Hepatic stellate cell (primary cell): Measurements from ENCODE around the gene CKS1B.

Experiments
- DNase-seq: peaks from one replicate; pipeline ENCODE4 v3.0.0; 2011; ENCODE audit warnings: low spot score

Gene CKS1B

DNA sequence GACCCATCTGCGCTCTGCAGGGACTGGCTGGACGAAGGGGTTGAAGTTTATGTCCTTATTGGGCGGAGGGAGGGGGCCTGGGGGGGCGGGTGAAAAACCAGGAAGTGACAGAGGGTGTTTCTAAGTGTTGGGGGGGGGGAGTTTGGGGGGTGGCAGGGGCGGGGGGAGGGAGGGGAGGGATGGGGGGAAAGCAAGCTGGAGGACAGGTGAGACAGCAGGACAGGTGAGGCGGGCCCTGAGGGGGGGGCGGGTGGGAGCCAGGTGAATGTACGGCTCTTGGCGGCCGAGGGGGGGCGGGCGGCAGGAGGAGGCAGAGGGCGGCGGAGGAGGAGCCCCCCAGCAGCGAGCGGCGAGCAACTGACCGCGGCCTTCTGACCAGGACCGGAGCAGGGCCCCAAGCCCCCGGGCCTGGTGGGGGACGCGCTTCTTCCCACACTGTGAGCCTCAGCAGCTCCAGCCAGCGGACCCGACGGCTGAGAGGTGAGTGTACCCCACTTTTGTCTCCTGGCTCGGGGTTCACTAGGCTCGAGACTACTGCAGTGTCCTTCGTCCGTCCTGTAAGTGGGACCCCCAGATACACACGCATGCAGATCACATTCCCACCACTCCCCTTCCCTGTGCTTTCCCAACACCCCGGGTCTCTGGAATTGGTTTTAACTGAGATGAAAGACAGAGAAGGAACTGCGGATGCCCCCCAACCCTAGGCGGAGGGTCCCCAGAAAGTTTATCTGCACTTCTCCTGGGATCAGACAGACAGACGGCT, 28.2 kb downstream of the CKS1B start, which contains the start of gene ZBTB7B:
TSS of gene ZBTB7B (plus strand) at position 339 of the 763 bp plus-strand sequence. CDS start 11,859 bp downstream, outside the sequence.
- peak; percentile 81 for DNase-seq

DNA sequence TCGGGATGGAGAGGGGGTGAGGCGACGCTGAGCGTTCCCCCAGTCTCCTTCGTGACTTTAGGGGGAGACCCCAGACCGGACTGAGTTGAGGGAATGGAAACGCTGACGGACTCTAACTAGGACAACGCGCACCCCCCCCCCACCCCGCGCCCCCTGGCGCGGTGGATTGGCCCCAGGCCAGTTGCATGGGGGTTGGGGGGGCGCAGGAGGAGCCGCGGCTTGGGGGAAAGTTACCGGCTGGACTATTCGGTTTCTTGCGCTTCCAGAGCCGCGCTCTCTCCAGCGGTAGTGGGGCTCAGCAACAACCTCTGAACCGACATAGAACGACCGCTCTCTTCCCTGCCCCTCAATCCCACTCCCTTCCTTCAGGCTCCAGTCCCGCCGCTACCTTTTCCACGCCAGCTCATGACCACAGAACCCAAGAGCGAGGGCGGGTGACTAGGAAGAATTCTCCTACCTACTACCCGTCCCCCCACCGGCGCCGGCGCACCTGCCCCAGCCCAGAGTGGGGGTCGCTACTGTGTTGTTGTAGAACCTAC, 28.8 kb downstream of the CKS1B start:
- no peak for DNase-seq

DNA sequence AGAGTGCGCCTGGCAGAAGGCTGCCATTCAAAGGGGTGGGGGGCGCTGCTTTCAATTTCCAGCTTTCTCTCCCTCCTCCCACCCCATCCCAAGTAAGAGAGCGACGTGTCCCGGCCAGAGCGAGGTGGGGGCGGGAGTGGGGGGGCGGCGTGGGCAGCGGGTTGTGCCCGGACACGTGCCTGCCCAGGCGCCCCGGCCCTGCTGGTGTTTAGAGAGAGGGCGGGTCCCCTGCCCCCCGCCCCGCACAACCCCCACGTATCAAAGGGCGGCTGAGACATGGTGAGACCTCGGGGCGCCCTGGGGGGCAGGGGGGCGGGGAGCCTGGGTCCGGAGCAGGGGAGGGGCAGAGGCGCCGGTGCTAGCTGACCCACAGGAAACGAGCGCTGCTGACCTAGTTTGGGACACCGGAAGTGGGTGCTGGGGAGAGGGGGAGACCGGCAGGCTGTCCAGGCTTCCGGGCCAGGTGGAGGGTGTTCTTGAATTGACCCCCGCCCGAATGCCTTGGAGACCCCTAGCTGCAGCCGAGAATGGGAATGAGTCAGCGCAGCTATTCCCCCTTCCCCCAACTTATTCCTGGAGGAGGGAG, 29.4 kb downstream of the CKS1B start:
- DNase-seq, result peak; percentile 63

DNA sequence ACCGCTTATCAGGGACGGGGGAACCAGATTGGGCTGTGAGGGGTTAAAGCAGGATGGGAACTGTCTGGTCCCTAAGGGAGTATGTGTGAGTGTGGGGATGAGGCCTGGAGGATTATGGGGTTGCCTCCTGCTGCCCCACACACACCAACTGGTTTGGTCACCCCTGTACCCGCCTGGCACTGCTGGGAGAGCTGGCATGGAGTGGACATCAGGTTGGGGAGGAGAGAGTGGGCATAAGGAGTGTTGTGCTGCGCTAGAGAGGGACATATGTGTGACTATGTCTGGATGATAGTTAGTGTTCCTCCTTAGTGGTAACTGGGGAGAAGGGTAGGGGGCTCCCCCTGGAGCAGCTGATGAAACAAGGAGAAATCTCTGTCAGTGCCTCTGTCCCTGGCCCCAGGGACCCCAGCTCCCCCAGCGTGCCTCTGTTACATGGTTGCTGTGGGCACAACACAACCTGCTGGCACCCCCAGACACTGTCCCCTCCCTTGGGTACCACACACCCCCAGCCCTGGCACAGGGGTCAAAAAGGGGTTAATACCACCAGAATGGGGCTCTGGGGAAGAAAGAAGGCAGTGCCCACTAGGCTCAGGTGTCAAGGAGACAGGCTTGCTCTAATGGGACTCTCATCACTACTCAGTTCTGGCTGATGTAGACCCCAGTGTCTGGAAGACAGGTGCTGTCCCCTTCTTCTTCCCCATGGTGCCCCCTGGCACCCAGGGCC, 30.0 kb downstream of the CKS1B start:
- no peak for DNase-seq

DNA sequence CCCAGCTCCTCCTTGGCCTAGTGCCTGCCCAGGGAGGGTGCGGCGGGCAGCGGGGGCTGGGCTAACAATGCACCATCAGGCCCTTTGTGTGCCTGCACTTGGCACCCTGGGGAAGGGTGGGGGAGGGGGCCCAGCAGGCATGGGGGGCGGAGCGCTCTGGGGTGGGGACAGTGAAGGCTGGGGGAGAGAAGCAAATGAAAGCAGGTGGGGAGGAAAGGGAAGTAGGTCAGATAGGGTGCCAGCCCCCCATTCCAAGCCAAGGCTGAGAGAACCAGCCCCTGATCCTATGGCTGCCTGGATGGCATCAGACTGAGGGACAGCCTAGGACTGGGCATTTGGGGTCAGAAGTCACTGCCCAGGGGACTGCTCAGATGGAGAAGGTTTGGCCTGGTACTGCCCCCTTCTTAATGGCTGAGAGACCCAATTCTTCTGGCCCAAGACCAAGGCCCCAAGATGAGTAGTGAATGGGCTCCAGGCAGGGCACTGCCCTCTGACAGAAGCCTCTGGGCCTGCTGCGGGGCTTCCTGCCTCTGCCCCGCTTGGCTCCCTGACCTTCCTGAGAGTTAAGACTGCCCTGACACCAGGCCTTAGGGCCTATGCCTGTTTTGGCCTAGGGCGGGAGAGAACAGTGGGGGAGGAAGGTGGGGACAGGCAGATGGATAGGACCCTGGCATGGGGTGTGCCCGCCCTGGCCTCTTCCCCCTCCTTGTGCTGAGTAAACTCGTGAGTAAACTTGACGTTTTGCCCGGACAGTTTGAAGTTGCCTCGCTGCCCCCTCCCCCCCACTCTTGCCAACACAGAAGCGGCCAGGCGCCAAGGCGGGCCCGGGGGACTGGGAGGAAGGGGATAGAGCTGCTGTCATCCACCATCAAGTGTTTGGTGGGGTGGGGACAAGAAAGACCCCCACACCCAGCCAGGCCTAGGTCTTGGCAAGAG, 30.9 kb downstream of the CKS1B start:
- DNase-seq, result no peak

DNA sequence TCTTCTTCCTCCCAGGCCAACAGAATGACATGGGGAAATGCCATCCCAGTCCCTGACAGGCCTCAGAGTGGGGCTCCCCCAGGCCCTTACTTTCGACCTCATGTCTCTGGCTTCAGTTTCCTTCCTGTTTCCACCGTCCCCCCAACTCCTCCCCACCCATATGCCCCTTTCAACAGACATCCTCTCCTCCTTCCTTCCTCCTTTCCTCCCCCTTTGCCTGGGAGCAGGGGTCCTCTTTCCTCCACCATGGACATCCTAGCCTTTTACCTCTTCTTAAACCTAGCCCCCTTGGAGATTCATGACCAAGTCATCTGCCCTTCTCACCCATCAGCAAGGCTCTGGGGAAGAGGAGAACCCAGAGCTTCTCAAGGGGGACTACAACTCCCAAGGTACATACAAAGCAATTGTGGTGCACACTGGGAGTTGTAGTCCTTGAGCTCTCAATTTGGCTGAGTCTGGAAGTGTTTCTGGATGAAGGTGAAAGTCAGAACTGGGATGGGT, 32.2 kb downstream of the CKS1B start:
- peak; percentile 49 for DNase-seq

DNA sequence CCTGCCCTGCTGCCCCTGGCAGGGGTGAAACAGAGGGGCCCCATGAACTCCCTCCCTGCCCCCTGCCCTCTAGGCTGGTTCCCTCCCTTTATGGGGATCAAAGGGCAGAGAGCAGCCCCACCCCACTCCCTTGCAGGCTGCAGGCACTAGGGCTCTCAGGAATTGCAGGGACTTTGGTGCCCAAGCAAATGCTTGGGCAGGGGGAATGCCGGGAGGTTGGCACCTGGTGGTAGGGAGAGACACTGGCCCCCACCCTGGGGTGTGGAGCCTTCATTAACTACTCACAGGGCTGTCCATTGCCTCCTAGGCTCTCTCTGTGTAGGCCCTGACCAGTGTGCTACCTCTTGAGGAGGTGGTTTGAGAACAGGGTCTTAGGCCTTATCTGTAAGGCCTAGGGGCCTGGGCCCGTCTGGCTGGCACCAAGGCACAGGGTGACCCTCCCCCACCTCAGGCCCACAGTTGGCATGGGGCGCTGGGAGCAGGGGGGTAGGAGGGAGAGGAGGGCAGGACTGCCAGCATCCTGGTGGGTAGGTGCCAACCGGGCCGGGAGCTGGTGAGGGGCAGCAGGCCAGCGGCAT, 32.9 kb downstream of the CKS1B start:
- DNase-seq, result no peak

DNA sequence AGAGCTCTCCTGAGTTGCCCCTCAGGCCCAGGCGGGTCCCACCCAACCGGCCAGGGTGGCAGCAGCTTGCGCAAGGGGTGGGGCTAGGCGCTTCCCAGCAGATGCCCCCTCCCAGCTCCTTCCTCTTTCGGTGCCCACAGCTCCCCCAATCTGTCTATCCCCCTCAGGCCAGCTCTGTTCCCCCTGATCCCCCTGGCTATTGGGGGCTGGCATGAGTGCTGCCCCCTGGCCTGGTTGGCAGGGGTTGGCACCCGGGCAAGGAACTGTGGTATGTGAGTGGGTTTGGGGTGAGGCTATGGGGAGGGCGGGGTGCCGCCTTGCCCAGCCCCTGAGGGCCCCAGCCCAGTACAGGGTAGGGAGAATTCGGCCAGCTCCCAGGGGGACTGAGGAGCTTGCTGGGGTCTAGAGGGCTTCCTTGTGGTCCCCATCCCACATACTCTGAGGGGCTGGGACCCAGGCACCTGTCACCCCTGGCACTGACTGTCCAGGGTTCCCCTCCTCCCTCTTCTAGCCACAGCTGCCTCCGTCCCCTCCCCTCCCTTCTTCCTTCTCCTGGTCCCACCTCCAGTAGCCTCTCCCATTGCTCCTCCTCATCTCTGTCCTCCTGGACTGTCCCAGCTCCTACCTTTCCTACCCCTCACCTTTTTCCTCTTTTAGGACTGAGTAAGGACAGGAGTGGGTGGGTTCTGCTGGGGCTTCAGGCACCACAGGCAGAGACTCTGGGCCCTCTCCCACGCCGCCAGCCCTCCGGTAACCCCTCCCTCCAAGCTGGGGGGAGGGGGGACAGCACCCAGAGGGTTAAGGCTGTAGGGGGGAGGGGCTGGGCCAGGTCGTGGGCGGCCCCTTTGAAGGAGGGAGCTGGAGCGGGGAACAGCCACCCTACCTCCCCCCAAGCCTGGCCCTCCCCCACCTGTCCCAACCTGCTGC, 33.8 kb downstream of the CKS1B start:
- no peak for DNase-seq

DNA sequence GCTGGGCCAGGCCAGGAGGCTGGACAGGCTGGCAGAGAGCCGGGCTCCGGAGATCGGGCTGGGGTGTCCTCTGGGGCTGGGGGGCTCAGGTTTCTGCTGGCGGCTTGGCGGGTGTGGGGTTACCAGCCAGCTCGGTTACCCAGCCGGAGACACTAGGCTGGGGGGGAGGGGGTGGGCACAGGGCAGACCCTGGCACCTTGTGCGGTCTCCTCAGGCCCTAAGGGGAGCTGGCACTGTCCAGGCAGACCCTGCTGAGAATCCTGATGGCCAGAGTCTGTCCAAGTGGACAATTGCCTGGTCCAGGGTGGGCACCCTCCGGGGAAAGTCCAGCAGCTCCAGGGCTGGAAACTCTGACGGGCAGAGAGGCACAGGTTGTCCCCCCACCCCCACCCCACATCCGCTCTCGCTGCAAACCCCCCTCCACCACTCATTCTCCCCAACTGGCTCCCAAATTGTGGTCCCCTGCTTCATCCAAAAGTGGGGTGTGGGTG, 34.8 kb downstream of the CKS1B start:
- DNase-seq, result no peak

DNA sequence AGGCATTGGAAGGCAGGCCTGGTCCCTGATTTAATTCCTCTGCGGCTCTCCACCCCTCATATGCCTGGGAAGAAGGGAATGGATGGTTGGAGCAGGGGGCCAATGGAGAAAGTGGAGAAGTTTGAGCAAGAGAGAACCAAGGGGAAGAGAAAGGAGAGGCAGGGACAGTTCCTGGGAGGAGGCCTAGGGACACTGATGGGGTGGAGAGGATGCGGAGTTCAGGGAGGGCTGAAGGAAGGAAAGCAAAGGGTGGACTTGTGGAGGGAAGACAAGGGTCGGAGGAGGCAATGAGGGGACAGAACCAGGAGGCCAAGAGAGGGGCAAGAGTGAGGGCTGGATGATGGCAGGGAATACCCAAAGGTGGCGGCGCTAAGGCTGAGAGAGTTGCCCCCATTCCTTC, 35.3 kb downstream of the CKS1B start:
- no peak for DNase-seq

DNA sequence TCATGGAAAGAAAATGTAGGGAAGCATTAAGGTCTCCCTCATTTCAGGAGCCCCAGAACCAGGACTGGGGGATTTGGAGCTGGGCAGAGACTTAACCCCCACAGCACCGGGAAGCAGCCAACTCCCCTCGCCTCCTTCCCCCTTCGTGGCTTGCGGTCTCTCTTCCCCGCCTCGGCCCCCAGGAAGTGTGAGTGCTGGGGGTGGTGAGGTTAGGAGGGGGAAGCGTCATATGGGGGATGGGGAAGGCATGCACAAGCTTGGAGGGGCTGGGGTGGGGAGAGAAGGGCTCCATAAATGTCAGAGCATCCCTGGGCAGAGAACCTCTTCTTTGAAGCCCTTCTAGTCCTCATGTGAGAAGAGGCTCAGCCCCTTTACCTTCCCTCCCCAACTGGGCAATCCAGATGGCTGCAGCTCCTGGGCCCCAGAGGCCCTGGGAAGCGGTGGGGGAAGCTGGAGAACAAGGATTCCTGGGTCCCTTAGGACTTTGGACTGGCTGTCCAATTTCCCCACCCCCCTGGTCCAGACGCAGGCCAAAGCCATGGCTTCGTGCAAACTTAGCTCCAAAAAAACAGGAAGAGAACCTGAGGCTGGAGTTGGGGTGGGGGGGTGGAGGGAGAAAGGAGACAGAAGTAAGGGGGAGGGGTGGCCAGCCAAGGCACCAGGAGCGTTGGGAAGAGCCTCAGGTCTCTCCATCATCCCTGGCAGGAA, 35.9 kb downstream of the CKS1B start:
- DNase-seq, result no peak

DNA sequence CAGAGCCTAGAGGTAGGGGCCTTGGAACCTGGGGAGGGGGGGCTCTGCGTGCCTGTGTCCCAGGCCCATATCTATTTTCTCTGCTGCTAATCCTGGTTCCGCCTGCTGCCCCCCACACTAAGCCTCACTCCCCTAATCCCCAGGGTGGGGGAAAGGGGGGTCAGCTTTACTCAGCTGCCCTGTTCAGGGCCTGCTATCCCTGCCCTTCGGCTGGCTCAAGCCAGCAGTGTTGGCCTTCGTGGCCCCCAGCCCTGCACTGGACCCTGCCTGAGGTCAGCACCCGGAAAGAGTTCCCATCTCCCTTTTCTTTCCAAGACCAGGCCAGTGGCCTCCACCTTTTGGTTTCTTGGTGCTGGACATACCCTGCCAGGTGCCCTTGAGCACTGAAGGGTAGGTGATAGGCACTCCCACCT, 36.5 kb downstream of the CKS1B start:
- no peak for DNase-seq

DNA sequence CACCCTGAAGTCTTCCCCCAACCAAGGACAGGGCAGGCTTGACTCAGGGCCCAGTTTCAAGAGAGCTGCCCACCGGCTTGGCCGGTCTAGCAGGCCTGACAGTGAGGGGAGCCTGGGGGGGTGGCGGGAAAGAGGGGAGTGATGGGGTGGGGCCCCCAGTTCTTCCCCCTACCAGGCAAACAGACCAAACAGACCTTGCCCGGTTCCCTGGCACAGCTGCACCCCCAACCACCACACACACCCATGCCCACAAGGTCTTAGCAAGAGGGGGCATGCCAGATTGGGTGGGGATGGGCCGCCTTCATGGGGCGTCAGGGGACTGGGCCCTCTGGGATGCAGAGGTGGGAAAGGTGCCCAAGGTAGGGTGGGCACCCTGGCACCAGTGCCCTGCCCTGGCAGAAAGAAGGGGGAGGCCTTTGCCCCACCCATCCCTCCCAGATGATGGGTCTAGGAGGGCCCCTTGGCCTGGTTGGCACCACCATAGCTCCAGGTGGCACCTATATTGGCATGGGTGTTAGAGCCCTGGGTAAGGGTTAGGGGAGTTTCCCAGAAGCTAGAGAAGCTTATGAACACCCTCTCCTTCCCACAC, 37.0 kb downstream of the CKS1B start:
- DNase-seq, result no peak

DNA sequence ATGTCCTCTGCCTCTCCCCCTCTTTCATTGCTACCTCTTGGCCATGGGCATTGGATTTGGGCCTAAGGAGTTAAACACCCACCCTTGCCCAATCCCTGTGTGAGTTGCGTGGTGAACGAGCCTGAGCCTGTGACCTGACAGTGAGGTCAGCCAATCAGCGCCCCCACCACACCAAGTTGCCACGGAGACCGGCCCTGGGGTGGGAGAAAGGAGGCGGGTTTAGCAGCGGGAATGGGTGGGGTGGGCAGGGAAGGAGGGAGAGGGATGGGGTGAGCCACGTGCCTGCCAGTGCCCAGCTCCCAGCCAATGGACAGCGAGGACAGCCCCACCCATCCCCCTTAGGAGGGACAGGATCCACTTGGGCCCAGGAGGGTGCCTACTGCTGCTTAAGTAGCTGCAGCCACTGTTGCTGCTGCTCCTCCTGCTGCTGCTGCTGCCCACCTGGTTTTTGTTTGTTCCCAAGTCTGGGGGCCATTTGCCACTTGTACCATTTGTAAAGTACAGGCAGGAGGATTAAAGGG, 37.6 kb downstream of the CKS1B start:
- no peak for DNase-seq

DNA sequence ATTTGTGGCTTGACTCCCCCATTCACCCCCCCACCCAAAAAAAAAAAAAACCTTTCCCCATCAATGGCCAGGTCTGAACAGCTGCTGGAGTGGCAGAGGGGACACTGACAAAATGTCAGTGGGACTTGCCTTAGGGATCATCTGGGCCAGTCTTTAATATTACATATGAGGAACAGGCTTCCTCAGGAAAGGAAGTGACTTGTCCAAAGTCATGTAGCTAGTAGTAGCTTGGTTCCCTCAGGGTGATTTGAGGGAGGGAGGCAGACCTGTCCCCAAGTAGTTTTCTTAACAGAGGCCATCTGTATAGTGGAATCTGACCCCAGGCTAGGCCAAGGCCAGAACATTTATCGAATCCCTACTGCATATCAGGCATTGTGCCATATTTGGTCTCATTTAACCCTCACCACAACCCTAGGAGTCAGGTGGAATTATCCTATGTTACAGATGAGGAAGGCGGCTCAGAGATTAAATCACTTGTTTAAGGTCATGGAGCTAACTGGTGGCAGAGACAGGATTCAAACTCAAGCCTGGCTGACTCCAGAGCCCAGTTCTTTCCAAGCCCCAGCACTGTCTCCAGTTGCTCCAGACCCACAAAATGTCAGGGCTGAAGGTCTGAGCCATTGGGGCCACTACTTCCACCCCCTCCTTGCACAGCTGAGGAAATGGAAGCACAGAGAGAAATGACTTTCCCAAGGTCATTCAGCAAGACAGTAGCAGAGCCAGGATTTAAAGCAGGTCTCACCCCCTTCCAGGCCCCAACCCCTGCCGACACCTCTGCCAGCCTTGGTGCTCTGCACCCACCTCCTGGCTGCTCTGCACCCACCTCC, 38.5 kb downstream of the CKS1B start:
- no peak for DNase-seq

DNA sequence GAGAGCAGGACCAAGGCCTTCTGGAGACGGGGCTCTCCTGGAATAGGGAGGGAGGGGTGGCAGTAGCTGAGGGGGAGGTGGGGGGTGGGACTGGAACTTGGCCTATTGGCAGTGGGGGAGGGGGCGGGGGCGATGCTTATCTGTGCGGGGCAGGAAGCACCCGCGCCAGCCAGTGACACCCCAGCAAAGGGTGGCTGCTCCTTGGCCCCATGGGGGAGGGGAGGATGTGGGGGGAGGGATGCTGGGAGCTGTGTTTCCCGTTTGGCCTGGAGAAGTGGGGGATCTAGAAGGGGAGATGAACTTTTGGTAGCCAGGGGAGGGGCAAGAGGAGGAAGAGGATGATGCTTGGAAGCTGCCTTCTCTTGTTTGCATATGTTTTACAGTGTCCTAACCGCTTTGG, 39.2 kb downstream of the CKS1B start:
- no peak for DNase-seq

DNA sequence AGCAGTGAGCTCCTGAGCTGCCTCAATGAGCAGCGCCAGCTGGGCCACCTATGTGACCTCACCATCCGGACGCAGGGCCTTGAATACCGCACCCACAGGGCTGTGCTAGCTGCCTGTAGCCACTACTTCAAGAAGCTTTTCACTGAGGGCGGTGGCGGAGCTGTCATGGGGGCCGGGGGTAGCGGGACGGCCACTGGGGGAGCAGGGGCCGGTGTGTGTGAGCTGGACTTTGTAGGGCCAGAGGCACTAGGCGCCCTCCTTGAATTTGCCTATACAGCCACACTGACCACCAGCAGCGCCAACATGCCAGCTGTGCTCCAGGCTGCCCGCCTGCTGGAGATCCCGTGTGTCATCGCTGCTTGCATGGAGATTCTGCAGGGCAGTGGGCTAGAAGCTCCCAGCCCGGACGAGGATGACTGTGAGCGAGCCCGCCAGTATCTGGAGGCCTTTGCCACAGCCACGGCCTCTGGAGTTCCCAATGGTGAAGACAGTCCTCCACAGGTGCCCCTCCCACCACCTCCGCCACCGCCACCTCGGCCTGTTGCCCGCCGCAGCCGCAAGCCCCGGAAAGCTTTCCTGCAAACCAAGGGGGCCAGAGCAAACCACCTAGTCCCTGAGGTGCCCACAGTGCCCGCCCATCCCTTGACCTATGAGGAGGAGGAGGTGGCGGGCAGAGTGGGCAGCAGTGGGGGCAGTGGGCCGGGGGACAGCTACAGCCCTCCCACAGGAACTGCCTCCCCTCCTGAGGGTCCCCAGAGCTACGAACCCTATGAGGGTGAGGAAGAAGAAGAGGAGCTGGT, 40.4 kb downstream of the CKS1B start:
- no peak for DNase-seq
